HG02588 (cell line): ENCODE measurements around the gene ACOX3.
"Not testable (repeated sequence)": the region's sequence is repeated elsewhere in the genome, so short reads cannot be mapped to it uniquely, and the experiment has no call there.

Source experiments
- ATAC-seq: cut with Tn5 transposase; IDR thresholded peaks from one replicate; pipeline ENCODE4 v1.9.1; 2021; ENCODE audit warnings: mild to moderate bottlenecking, moderate library complexity; ENCODE audit not compliant: unreplicated experiment

ACOX3 gene

DNA sequence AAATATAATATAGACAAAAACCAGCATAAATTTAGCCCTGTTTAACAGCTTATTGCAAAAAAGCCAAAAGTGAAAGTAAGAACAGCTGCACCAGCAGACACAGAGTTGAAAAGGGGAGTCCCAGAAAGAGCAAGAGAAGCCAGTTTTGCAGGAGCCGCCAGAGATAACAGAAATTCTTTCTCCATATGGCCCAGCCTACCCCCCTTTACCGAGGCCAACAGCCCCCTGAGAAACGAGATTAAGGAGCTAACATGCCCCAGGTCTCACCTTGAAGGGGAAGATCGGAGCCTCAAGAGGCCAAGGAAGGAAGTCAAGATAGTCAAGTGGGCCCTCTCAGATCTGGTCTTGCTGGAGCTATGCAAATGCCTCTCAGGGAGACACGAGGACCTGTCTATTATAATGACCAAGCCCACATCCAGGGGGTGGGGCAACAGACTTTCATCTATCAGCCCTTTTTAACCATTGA is 4.8 kb downstream of the ACOX3 start:
- ATAC-seq = peak; percentile 56

DNA sequence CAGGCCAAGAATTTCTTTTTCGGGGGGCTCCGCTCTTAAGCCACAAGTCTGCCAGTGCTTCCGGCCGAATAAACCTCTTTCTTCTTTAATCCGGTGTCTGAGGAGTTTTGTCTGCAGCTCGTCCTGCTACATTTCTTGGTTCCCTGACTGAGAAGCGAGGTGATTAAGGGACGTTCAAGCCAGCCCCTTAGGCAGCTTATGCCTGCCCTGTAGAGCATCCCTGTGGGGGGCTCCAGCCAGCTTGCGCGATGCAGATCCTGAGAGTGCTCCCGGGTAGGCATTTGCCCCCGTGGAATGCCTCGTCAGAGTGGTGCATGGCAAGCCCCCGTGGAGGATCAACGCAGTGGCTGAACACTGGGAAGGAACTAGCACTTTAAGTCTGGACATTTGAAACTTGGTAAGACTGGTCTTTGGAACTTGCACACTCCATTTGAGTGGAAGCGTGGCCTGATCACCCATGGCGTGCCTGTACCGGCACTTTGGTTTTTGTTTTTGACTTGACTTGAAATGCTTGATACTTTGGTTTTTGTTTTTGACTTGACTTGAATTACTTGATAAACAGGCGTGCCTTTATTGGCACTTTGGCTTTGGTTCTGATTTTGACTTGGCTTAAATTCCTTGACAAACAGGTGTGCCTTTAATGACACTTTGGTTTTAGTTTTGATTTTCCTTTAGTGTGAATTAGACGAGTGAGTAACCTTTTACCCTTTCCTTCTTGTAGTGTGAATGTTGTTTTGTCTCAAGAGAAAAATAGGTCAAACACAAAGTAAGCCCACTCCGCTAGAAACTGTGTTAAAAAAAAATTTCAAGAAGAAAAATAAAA is 6.1 kb downstream of the ACOX3 start:
- ATAC-seq = no peak

DNA sequence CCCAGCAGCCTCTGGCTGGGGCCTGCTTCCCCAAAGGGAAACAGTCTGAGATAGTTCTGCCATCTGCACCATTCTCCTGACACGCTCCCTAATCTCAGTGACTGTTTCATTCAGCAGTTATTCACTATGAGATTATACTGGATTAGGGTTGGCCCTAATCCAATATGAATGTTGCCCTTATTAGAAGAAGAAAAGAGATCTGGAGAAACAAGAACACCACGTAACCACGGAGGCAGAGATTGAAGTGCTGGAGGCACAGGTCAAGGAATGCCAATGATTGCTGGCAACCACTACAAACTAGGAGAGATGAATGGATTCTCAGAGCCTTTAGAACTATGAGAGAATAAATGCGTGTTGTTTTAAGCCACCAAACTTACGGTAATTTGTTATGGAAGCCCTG is 7.4 kb downstream of the ACOX3 start:
- no peak for ATAC-seq

DNA sequence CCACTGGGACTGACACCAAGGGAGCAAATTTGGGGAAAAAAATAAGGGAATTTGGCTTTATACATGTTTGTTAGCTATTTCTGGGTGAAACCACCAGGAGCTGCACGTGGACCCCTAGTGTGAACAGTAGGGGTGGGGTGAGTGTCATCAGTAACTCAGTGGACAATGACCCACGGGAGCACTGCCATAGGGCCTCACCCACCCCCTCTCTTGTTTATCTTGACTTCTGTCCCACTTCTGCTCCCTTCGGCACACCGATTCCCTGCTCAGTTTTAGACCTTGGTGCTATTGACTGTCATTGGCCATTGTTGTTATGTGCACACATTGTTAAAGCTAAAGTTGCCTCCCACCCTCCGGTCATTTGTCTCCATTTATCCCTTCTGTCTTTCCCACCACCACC is 9.0 kb downstream of the ACOX3 start:
- ATAC-seq = no peak

DNA sequence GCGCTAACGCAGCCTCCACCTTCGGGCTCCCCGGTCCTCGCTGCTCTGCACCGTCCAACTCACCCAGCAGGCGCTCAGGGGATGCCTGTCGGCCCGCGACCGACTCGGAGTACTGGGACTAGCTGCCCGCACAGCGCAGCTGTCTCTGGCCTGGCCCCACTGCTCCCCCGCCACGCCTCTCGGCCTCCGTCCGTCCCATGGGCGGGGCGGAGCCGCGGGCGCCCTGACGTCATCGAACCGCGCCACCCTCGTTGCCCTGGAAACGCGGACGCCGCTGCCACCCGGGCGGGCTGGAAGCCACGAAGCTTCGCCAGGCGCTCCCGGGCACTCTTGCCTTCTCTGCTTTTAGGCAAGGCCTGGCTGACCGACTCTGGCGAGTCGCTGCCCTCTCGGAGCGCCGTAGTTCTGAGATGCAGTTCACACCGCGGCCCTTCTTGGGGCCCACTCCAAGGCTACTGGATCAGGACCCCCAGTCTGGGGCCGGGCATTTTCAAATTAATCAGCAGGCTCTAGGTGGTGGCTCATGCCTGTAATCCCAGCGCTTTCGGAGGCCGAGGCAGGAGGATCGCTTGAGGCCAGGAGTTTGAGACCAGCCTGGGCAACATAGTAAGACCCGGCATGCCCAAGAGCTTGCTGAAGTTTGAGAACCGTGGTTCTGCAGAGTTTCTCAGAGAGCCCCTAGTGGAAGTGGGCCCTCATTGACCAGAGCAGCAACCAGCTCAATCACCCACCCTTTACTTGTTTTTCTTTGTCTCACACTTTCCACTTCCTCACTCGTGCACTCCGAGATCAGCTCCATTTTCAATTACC is 12.0 kb downstream of the ACOX3 start:
- peak; percentile 95 for ATAC-seq

DNA sequence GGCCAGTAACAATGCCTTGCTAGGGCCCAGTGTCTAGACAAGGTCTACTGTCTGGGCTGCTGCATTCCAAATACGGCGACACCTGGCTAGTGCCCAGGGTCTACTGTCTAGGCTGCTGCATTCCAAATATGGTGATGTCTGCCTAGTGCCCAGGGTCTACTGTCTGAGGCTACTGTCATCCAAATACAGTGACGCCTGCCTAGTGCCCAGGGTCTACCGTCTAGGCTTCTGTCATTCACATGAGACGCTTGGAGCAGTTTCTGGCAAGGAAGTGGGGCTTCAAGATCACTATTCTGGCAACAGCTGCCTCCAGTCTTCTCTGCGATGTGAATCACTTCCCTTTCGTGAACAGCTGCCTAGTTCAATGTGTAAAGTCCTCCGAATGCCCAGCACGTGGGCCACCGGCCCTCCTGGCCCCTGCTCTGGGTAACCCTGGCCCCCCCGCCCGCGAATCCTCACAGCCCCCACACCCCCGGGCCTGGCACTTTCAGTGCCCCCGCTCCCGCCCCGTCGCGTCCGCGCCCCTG is 12.7 kb downstream of the ACOX3 start:
- peak; percentile 46 for ATAC-seq

DNA sequence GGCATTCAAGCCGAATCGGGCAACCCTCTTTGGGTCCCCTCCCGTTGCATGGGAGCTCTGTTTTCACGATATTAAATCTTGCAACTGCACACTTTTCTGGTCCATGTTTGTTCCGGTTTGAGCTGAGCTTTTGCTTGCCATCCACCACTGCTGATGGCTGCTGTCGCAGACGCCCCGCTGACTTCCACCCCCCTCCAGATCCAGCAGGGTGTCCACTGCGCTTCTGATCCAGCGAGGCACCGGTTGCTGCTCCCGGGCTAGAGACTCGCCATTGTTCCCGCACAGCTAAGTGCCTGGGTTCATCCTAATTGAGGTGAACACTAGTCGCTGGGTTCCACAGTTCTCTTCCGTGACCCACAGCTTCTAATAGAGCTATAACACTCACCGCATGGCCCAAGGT is 13.3 kb downstream of the ACOX3 start:
- ATAC-seq = no peak

DNA sequence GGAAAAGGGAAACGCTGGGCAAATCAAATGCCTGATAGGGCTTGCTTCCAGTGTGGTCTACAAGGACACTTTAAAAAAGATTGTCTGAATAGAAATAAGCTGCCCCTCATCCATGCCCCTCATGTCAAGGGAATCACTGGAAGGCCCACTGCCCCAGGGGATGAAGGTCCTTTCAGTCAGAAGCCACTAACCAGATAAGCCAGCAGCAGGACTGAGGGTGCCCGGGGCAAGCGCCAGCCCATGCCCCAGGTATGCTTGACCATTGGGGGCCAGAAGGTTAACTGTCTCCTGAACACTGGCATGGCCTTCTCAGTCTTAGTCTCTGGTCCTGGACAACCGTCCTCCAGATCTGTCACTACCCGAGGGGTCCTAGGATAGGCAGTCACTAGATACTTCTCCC is 17.7 kb downstream of the ACOX3 start:
- ATAC-seq = no peak

DNA sequence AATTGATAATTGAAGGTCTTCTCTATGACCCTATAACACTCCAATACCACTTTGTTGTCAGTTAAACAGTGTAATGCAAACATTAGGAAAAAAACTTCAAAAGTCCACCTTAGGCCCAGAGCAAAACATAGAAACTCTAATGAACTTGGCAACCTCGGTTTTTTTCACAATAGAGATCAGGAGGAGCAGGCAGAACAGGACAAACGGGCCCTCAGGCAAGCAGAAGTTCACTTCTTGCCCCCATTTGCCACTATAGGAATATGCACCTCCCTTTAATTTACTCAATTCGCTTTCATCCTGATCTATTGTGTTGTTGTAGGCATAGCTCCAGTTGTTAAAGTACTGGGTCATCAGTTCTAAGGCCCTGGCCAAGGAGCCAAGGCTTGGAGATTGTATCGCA is 18.2 kb downstream of the ACOX3 start:
- ATAC-seq = no peak

DNA sequence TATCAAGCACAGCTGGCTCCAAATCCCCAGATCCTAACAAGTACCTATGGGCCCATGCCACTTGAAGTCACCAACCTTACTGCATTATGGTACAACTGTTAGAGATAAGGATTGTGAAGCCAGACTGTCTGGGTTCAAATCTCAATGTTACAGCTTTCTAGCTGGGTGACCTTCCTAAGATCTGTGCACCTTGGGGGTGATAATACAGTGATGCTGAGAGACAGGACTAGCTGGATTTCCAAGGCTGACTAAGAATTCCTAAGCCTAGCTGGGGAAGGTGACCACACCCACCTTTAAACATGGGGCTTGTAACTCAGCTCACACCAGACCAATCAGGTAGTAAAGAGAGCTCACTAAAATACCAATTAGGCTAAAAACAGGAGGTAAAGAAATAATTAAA is 20.4 kb downstream of the ACOX3 start:
- not testable (repeated sequence) for ATAC-seq

DNA sequence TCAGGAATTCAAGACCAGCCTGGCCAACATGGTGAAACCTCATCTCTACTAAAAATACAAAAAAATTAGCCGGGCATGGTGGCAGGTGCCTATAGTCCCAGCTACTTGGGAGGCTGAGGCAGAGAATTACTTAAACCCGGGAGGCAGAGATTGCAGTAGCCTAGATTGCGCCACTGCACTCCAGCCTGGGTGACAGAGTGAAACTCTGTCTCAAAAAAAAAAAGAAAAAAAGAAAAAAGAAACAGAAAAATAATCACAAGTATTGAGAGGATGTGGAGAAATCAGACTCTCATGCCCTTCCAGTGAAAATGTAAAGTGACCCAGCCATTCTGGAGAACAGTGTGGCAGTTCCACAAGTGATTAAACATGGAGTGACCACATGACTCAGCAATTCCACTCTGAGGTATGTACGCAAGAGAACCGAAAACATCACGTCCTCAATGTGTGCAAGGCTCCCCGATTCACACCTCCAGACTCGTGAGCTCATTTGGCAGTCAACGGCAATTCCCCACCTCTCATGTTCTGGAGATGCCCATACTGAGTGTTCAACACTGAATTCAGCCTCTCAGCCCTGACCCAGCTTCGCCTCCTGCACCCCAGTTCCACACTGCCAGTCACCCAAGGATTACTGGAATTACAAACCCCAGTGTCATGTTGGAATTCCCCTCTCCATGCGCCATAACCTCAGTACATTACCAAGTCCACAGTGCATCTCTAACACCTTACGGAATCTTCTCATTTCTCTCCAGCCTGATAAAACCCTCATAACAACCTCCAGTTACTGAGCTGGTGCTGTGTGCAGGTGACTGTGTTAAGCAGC is 21.1 kb downstream of the ACOX3 start:
- peak; percentile 81 for ATAC-seq

DNA sequence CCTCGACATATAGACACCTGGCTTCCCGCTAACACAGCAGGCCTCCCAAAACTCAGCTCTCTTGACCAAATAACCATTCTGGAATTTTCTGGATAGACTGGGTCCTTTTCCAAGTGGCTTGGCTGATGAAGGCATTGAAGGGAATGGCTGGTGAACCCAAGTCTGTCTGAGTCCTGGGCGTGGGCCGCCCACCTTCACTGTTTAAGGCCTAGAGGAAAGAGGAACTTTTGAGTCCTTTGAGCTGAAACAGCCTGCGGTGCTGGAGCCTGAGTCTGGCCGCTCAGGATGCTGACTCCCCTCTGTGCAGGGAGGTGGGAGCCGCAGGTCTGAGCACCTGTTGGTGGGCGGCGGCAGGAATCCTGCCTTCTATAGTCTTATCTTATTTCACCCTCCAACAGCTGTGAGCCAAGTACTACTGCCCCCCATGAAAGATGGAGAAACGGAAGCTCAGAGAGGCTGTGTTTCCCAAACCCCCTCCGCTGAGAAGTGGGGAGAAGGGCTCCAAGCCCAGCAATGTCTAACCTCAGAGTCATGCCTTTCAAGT is 23.4 kb downstream of the ACOX3 start:
- no peak for ATAC-seq

DNA sequence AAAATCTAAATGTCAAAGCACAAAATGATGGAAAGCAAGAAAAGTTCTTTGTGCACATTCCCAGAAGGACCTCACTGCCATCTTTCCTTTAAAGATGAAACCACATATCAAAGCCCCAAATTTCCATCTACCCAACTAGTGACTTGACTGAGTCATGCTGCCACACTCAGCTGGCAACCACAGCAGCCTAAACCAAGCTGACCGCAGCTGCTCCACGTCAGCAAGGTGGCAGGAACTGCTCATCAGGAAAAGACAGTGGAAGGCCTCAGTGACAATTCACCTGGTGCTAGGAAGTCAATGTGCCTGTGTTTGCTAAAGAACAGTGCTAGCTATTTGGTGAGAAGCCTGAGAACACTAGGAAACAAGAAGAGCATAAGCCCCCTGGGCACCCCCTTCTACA is 26.1 kb downstream of the ACOX3 start:
- no peak for ATAC-seq

DNA sequence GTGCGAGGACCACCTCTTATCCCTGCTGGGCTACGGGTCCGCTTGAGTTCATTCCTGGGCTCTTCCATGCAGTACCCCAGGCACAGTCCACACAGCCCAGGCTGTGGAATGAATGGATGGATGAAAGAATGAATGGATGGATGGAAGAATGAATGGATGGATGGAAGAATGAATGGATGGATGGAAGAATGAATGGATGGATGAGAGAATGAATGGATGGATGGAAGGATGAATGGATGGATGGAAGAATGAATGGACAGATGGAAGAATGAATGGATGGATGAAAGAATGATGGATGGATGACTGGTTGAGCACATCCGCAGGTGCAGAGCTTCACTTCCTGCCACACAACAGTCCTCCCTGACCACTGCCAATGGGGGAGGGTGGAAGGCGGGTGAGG is 28.2 kb downstream of the ACOX3 start:
- ATAC-seq = no peak

DNA sequence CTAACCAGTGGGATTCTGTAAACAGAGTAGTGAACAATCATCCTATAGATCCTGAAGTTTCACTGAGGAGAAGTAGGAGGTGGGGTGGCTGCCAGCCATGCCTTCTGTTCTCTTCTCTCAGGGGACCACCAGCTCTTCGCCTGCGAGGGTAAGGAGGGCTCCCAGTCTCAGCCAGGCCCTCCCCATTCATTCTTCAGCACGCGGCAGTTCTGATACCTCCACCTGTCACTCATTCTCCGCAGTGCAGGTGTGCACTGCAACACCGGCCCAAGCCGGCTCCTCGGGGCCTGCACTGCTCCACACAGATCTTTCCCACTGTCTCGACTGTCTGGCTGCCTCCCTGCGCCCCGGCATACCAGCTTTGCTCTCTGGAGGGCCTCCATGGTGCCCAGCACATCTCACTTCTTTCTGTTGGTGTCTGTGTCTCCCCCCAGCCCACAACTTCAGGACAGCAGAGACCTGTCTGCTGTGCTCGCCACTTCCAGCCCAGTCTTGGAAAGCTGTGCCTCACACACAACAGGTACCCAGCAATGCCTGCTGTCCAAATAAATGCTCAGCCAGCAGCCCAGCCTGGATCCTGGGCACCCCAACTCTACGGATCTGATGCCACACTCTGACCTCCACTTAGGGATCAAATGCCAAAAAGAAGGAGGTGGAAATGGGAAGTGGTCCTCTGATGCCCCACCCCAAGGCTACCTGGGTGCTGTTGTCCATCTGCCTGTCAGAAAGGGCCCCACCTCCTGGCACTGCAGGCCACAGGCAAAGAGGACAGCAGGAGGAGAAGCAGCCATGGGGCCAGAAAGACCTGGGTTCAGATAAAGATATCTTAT is 29.0 kb downstream of the ACOX3 start:
- no peak for ATAC-seq

DNA sequence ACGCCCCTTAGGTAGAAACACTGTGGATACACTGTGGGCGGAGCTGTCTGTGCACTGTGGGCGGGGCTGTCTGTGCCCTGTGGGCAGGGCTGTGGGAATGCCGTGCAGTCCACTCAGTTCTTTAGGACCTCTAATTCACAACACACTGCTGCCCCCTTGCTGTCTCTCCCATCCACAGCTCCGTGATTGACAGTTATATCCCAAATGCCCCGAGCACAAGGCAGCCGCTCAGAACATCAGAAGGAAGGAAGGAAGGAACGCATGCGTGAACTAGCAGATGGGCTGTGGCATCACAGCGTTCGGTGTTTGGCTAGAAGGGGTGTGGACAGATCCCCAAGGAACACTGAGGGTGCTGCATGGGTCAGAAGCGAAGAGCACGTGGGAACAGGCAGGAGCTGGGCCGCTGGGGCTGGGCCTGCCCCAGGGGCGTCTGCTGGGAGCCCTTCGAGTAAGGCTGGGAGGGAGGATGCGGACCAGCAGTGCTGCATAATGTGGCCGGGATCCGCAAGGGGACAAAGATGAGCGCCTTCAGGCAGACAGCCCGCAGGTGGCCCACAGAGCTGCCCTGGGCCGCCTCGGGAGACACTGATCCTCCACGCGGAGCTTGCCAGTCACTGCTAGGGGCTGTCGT is 29.8 kb downstream of the ACOX3 start:
- ATAC-seq = no peak

DNA sequence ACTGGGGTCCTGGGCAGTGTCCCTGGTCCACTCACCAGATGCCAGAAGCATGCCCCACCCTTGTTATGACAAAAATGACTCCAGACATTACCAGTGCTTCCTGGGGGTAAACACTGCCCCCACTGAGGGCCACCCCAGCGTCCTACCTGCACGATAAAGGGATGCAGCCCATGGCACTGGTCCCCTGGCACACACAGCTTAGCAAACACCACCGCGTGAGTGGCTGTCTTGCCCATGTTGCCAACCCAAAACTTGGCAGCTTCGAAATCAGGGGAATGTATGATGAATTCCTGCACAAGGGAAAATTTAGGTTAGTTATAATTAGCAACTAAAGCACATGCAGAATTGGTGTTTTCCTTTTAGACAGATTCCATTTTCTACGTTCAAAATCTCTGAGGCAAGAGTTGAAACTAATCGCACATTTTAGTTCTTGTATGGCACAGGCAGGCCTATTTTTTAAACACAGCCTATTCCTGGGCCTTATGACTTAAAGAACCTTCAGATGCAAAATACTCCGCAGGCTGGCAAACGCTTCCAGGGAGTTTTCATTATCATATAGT is 30.4 kb downstream of the ACOX3 start:
- ATAC-seq = no peak

DNA sequence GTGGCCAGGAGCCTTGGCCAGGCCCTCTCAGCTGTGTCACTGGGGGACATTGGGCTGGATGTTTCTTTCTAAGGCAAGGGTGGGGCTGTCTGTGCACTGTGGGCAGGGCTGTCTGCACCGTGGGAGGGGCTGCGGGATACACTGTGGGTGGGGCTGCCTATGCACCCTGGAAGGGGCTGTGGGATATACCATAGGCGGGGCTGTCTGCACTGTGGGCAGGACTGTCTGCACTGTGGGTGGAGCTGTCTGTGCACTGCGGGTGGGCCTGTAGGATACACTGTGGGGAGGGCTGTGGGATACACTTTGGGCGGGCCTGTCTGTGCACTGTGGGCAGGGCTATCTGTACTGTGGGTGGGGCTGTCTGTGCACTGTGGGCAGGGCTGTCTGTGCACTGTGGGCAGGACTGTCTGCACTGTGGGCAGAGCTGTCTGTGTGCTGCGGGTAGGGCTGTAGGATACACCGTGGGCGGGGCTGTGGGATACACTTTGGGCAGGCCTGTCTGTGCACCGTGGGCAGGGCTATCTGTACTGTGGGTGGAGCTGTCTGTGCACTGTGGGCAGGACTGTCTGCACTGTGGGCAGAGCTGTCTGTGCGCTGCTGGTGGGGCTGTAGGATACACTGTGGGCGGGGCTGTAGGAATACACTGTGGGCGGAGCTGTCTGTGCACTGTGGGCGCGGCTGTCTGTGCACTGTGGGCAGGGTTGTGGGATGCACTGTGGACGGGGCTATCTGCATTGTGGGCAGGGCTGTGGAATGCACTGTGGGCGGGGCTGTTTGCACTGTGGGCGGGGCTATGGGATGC is 31.1 kb downstream of the ACOX3 start:
- no peak for ATAC-seq
